SK-N-SH treated with all-trans-retinoic acid at 6 μM for 48 hours (cell line): ENCODE results near the gene SLC2A1.

Experiments used
- ATAC-seq: fragments of 200-7000 bp; cut with Tn5 transposase; 3 replicates; pipeline ENCODE4 v1.9.1; 2020; ENCODE audit warnings: mild to moderate bottlenecking, moderate library complexity
- BACH2 ChIP-seq: fragments of 250-450 bp; sonication (Bioruptor Pico); IDR thresholded peaks from 2 replicates; pipeline ENCODE4 v1.9.0; 2021; ENCODE audit warnings: mild to moderate bottlenecking, borderline replicate concordance
- CSDC2 ChIP-seq: fragments of 250-450 bp; sonication (Bioruptor Pico); IDR thresholded peaks from 2 replicates; pipeline ENCODE4 v1.5.0; 2020; ENCODE audit warnings: mild to moderate bottlenecking, moderate library complexity
- CSRNP3 ChIP-seq: fragments of 250-450 bp; sonication (Bioruptor Pico); IDR thresholded peaks from 2 replicates; pipeline ENCODE4 v1.5.1; 2021; ENCODE audit warnings: mild to moderate bottlenecking, moderate library complexity
- ESRRG ChIP-seq: fragments of 250-450 bp; sonication (Bioruptor Pico); IDR thresholded peaks from 2 replicates; pipeline ENCODE4 v1.6.1; 2021; ENCODE audit warnings: mild to moderate bottlenecking
- GLIS3 ChIP-seq: fragments of 250-450 bp; sonication (Bioruptor Pico); IDR thresholded peaks from 2 replicates; pipeline ENCODE4 v1.5.0; 2020; ENCODE audit warnings: mild to moderate bottlenecking, moderate library complexity
- ISL1 ChIP-seq: fragments of 250-450 bp; sonication (Bioruptor Pico); IDR thresholded peaks from 2 replicates; pipeline ENCODE4 v2.1.2; 2022; ENCODE audit warnings: mild to moderate bottlenecking, moderate library complexity
- OSR1 ChIP-seq: fragments of 250-450 bp; sonication (Bioruptor Pico); IDR thresholded peaks from 2 replicates; pipeline ENCODE4 v1.8.0; 2022; ENCODE audit warnings: moderate library complexity, mild to moderate bottlenecking, inconsistent platforms
- PATZ1 ChIP-seq: fragments of 250-450 bp; sonication (Bioruptor Pico); IDR thresholded peaks from 2 replicates; pipeline ENCODE4 v1.8.0; 2020; ENCODE audit warnings: mild to moderate bottlenecking, moderate library complexity, borderline replicate concordance
- PPARA ChIP-seq: fragments of 250-450 bp; sonication (Bioruptor Pico); IDR thresholded peaks from 2 replicates; pipeline ENCODE4 v1.5.0; 2020; ENCODE audit warnings: mild to moderate bottlenecking, borderline replicate concordance
- RARB ChIP-seq: fragments of 250-450 bp; sonication (Bioruptor Pico); IDR thresholded peaks from 2 replicates; pipeline ENCODE4 v1.8.0; 2021; ENCODE audit warnings: mild to moderate bottlenecking, moderate library complexity
- SNAI2 ChIP-seq: fragments of 250-450 bp; sonication (Bioruptor Pico); IDR thresholded peaks from 2 replicates; pipeline ENCODE4 v1.5.0; 2020; ENCODE audit warnings: mild to moderate bottlenecking, moderate library complexity
- TCF4 ChIP-seq: fragments of 250-450 bp; sonication (Bioruptor Pico); IDR thresholded peaks from 2 replicates; pipeline ENCODE4 v1.8.0; 2021; ENCODE audit warnings: mild to moderate bottlenecking, moderate library complexity, borderline replicate concordance
- TOX ChIP-seq: fragments of 250-450 bp; sonication (Bioruptor Pico); IDR thresholded peaks from 2 replicates; pipeline ENCODE4 v1.8.0; 2021; ENCODE audit warnings: mild to moderate bottlenecking, moderate library complexity, borderline replicate concordance
- TSHZ2 ChIP-seq: fragments of 250-450 bp; sonication (Bioruptor Pico); IDR thresholded peaks from 2 replicates; pipeline ENCODE4 v1.5.0; 2020; ENCODE audit warnings: mild to moderate bottlenecking, moderate library complexity
- ZC3H10 ChIP-seq: fragments of 250-450 bp; sonication (Bioruptor Pico); IDR thresholded peaks from 2 replicates; pipeline ENCODE4 v1.5.1; 2021; ENCODE audit warnings: mild to moderate bottlenecking, moderate library complexity
- ZFP3 ChIP-seq: fragments of 250-450 bp; sonication (Bioruptor Pico); IDR thresholded peaks from 2 replicates; pipeline ENCODE4 v1.5.0; 2020; ENCODE audit warnings: mild to moderate bottlenecking, moderate library complexity
- ZFP30 ChIP-seq: fragments of 450-650 bp; formaldehyde crosslinking; IDR thresholded peaks from 2 replicates; pipeline ENCODE4 v1.5.0; 2022; ENCODE audit warnings: mild to moderate bottlenecking, moderate library complexity
- ZNF565 ChIP-seq: fragments of 450-650 bp; formaldehyde crosslinking; conservative IDR thresholded peaks from 2 replicates; pipeline ENCODE4 v1.5.0; 2020; ENCODE audit warnings: low read depth, mild to moderate bottlenecking, moderate library complexity
- ZNF70 ChIP-seq: fragments of 450-650 bp; formaldehyde crosslinking; IDR thresholded peaks from 2 replicates; pipeline ENCODE4 v1.5.0; 2020; ENCODE audit warnings: mild to moderate bottlenecking, moderate library complexity

Gene SLC2A1

GRCh38 chr1:42949312-42950115, 9.2 kb downstream of the SLC2A1 start:
- TF ChIP-seq SNAI2 (no peak), ZFP3 (no peak), ISL1 (no peak), CSRNP3 (CRISPR knock-in tag) (no peak), ZC3H10 (CRISPR knock-in tag) (no peak), BACH2 (no peak), RARB (no peak), ZFP30 (CRISPR knock-in tag) (no peak), ZNF70 (no peak)
- TF ChIP-seq, all 23 proteins: peak for 0
- peak; percentile 41 for ATAC-seq

GRCh38 chr1:42947965-42948732, 10.5 kb downstream of the SLC2A1 start:
- no peak for ATAC-seq
- TF ChIP-seq GLIS3 (CRISPR knock-in tag) (no peak), ZFP30 (CRISPR knock-in tag) (no peak), ESRRG (CRISPR knock-in tag) (no peak), RARB (no peak), PPARA (CRISPR knock-in tag) (no peak), TCF4 (no peak), CSRNP3 (CRISPR knock-in tag) (no peak), ZC3H10 (CRISPR knock-in tag) (no peak), PATZ1 (no peak), ZNF70 (no peak)

GRCh38 chr1:42947117-42947516, 11.6 kb downstream of the SLC2A1 start:
- TF ChIP-seq SNAI2, result no peak
- TF ChIP-seq ZC3H10 (CRISPR knock-in tag), result no peak
- TF ChIP-seq TOX, result no peak
- TF ChIP-seq ZNF70, result no peak
- no peak for TF ChIP-seq BACH2
- TF ChIP-seq CSDC2 (CRISPR knock-in tag), result no peak
- no peak for TF ChIP-seq PATZ1
- no peak for TF ChIP-seq GLIS3 (CRISPR knock-in tag)
- TF ChIP-seq ESRRG (CRISPR knock-in tag), result no peak
- no peak for TF ChIP-seq TCF4
- no peak for TF ChIP-seq ZFP3
- no peak for TF ChIP-seq OSR1 (CRISPR knock-in tag)
- TF ChIP-seq PPARA (CRISPR knock-in tag), result no peak
- TF ChIP-seq RARB, result no peak
- TF ChIP-seq ZNF565 (CRISPR knock-in tag), result no peak
- TF ChIP-seq TSHZ2 (CRISPR knock-in tag), result no peak
- no peak for TF ChIP-seq ZFP30 (CRISPR knock-in tag)

More at GRCh38 chr1:42947117-42947516, 11.6 kb downstream of the SLC2A1 start:
- no peak for ATAC-seq
